ENCODE measurements around the gene ZNRD2.

Gene ZNRD2

DNA sequence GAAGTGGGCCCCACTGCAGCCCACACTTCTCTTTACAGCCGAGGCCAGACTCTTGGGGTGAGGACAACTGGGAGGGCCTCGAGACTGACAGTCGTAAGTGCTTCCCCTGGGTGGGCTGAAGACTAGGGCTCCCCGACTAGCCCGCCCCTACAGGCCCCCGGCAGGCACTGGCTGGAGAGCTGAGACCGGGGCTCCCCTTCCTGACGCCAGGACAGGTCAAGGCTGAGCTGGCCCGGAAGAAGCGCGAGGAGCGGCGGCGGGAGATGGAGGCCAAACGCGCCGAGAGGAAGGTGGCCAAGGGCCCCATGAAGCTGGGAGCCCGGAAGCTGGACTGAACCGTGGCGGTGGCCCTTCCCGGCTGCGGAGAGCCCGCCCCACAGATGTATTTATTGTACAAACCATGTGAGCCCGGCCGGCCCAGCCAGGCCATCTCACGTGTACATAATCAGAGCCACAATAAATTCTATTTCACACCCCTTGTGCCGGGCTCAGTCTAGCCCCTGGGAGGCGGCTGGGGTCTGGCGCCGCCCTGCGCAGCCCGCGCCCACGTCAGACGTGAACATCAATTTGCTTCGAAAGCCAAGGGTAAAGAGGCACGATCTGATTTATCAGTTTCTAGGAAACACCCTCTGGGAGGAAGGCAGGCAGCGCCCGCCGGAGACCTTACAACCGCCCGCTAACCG lies 31.9 kb upstream of the ZNRD2 start:
- no peak for DNase-seq

DNA sequence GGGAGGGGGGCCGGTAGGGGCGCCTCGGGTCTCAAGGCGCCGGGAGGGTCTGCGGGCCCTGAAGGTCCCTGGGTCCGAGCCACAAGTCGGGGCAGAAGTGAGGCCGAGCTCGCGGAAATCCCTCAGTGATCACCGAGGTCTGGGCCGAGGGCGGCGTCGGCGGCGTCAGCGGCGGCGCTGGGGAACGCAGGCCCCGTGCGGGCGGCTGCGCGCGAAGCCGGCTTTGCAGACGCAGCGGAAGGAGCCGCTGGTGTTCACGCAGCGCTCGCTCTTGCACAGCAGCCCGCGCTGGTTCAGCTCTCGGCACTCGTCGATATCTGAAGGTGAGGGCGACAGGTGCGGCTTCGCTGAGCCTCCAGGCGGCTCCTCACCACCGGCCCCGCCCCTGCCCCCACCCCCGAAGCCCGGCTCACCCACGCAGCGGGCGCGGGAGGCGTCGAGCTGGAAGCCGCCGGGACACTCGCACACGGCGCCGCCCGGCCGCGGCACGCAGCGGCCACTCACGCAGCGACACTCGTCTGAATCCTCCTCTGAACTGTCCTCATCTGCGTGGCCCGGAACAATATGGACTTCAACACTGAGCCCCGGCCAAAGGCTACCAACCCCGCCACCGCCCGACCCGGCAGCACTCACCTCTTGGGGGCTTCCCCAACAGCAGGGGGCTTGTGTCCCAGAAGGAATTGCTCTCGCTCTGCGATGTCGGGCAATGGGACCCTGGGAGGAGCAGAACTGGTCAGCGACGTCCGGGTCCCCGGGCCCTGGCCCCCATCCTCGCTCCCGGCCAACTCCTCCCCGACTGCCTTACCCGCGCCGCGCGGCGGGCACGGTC lies 31.1 kb upstream of the ZNRD2 start:
- DNase-seq: no peak

- DNase-seq: no peak
Measured at GRCh38 chr11:65539744-65540289, 30.5 kb upstream of the ZNRD2 start.

GRCh38 chr11:65540290-65541092 lies 29.8 kb upstream of the ZNRD2 start:
- peak in 1 of 2 experiments; percentile 60 for DNase-seq

DNA sequence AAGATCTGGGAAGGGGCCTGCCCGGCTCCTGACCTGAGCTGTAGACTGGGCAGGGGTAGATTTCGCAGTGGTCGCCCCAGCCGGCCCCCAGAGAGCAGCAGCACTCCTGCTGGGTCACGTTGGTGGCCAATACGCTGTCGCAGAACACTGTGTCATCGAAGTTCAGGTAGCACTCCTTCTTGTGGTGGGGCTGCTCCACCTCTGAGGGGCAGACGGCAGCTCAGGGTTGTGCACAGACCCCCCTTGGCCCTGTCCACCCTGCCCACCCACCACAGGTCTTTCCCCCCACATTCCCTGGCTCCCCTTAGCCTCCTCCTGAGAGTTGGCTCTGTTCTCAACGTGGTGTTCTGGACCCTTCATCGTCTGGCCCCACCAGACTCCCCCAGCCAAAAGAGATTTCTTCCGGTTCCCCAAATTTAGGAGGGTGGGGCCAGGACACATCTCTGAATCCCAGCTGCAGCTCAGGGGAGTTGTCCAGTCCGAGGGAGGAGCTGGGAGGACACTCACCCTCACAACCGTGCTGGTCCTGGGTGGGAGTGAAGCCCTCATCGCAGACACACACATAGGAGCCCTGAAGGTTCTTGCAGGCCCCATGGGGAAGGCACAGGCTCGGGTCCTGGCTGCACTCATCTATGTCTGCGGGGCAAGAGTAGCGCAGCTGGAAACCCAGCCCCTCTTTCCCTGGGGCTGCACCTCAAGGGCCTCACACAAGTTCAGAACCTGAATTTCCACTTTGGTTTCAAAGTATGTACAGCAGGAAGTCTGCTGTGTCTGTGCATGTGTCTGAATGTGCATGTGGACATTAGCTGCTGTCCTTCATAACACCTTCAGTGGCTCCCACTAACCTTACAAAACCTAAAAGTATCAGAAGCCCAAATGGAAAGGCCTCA lies 28.9 kb upstream of the ZNRD2 start:
- DNase-seq: no peak

DNA sequence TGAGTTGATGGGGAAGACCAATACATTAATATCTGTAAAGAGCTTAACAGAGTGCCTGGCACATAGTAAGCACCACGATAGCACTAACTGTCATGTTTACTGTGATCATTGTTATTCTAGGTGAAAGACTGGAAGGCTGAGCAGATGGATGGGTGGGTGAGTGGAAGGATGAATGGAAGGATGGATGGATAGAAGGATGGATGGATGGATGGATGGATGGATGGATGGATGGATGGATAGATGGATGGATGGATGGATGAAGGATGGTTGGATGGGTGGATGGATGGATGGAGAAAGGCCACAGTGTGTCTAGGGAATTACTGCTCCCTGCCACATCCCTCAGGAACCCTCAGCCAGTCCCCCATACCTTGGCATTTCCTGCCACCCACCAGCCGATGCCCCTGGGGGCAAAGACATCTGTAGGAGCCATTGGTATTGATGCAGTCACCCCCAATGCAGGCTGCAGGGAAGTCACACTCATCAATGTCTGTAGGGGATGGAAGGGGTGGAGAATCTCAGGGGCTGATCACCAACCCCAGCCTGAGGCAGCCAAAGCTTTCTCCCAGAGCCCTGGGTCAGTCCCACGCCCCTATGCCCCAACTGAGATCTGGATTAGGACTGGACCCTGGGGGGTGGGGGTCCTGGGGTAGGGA lies 27.4 kb upstream of the ZNRD2 start:
- DNase-seq: no peak

DNA sequence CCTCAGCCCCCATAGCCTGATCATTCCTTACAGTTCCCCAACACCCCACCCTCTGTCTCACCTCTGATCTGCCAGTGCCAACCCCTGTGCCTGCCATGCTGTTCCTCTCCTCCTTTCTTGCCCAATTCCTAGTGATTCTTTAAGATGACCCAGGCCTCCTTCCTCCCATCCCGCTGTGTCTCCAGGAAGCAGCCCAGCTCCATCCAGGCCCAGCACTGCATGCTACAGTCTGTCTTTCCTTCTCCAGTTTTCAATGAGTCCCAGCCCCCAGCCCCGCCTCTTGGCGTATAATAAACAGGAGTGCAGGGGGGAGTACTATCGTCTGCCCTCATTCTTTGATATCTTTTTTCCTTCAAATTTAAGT lies 24.4 kb upstream of the ZNRD2 start:
- DNase-seq: no peak

- no peak for DNase-seq
Measured at GRCh38 chr11:65546217-65546958, 23.9 kb upstream of the ZNRD2 start.

GRCh38 chr11:65547446-65548125 lies 22.7 kb upstream of the ZNRD2 start:
- DNase-seq: no peak

GRCh38 chr11:65548395-65548794 lies 21.9 kb upstream of the ZNRD2 start:
- no peak for DNase-seq

DNA sequence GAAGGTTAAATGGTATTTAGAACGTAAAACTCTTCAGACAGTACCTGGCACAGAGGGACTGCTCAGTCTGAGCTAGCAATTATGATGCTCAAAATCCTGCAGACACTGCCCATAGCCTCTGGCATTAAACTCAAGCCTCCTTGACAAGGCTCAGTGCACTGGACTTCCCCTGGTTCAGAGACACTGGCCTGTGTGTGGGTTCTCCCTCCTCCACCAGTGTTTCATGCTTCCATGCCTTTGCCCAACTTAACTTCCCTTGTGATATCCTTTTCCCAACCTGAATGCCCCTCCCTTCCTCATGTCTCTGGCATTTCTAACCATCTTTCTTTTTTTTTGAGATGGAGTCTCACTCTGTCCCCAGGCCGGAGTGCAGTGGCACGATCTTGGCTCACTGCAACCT lies 21.2 kb upstream of the ZNRD2 start:
- no peak for DNase-seq

DNA sequence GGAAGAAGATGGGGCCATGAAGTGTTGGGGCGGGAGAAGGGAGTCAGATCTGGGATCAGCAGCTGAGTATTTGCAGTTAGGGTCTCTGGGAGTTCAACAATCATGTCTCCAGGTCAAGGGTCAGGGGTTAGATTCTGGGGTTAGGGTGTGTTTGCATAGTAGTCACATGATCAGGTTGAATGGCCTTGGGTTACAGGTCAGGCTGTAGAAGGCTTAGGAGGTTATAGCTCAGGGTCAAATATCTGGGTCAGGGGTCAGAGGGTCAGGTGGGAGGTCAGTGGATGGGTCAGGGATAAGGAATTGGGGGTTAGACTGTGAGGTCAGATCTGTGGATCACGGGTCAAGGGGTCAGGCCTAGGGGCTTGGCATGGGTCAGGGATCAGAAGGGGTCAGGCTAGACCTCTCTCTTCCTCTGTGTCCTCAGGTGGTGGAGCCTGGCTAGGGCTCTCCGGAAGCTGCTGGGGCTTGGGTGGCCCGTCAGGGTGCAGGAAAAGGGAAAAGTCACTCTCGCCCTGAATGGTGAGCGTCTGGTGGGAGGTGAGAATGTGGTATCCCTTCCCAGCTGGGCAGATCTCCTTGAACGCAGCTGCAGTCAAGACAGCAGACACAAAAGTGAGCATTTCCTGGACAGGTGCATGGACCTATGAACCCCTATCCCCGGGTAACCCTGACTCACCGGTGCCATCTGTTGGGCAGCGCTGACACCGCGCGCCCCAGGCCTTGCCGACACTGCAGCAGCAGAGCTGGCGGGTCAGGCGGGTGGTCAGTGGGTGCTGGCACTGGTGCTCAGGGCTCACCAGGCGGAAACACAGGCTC lies 18.5 kb upstream of the ZNRD2 start:
- no peak for DNase-seq

DNA sequence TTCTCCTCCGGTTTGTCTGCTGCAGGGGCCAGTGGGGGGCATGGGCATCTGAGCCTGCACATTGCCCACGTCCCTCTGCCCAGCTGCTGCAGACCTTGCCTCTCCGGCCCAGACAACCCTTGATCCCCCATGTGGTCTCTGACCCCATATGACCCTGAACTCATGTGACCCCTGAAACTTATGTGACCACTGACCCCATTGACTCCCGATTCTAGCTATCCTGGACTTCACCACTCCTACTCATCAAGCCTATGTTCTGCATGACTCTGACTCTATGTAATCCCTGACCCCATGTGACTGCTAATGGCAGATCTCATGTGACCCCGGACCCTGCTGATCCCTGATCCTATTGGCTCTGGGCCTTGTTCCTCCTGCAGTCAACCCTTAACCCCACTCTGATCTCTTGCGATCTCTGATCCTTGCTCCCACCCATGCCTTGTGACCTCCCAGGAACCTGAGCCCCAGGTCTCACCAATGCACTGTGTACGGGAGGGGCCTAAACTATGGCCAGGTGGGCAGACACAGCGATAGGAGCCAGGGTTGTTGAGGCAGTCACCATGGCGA lies 17.8 kb upstream of the ZNRD2 start:
- DNase-seq: no peak

DNA sequence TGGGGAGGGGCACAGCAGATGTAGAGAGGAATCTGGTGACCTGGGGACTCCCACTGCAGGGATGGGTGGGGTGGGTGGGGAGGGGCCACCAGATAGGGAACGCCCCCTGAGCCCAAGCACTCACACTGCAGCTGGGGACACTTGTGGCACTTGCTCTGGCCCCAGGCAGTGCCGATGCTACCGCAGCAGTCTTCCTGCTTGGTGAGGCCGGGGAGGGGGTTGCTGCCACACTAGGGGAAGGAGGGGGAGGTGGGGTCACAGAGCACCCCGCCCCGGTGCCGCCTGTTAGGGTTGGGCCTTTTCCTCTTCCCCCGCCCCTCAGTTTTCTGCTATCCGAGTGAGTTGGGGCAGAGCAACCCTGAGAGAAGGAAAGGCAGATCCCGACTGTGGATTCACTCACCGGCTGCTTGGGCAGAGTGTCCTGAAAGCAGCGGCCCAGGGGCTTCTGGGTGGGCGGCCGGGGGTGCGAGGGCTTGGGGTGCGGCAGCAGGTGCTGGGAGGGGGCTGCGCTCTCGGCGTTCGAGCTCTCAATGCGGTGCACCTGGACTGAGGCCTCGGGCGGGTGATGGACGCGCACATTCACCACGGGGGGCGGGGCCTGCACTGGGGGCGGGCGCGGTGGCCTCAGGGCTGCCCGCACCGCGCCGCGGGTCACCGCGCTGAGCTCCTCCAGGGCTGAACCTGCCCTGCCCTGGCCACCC lies 16.8 kb upstream of the ZNRD2 start:
- DNase-seq: no peak

GRCh38 chr11:65554057-65554818 lies 16.0 kb upstream of the ZNRD2 start:
- DNase-seq: no peak

- DNase-seq: no peak
Measured at GRCh38 chr11:65554842-65555430, 15.3 kb upstream of the ZNRD2 start.

DNA sequence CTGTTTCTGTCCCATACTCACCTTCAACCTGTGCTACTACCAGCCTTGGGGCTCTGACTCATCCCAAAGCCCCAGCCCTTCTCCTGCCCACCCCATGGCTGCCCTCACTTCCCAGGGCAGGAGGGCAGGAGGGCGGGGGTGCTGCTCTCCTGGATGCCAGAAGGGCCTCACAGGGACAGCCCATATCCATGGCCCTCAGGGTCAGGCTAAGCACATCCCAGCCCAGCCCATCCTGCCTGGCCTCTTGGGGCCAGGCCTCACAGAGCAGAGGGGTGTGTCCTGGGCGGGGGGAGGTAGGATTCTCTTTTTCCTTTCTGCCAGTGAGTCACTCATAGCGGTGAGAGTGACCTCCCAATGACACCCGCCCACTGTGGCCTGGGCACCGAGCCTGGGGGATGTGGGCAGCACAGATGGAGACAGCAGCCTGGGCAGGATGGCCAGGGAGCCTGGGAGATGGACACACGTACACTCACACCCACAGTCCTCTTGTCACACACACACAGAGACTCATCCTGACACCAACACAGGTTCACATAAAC lies 14.5 kb upstream of the ZNRD2 start:
- DNase-seq: no peak

All from NCI-H446 (cell line).